ENCODE measurements around the gene ZC3H12A. TPM values are rescaled to one million over a fixed set of nuclear protein-coding genes. Genes with fewer than 3 reads are reported as not detected.

The ZC3H12A gene
- total RNA-seq, 6 experiments from 2014 or later = 5.6 to 7.0 (median 6.3) TPM

DNA sequence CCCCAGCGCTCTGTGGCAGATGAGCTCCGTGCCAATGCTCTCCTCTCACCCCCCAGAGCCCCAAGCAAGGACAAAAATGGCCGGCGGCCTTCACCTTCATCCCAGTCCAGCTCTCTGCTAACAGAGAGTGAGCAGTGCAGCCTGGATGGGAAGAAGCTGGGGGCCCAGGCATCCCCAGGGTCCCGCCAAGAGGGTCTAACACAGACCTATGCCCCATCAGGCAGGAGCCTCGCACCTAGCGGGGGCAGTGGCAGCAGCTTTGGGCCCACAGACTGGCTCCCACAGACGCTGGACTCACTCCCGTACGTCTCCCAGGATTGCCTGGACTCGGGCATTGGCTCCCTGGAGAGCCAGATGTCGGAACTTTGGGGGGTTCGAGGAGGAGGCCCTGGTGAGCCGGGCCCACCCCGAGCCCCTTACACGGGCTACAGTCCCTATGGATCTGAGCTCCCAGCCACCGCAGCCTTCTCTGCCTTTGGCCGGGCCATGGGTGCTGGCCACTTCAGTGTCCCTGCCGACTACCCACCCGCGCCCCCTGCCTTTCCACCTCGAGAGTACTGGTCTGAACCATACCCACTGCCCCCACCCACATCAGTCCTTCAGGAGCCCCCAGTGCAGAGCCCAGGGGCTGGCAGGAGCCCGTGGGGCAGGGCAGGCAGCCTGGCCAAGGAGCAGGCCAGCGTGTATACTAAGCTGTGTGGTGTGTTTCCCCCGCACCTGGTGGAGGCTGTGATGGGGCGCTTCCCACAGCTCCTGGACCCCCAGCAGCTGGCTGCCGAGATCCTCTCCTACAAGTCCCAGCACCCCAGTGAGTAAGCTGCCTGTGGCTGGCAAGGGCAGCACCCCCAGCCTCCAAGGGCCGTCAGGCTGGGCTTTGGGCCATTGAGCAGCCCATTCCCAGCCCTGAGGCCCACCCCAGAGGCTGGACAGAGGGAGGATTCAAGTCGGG is 8.7 kb downstream of the ZC3H12A start:
- Mint-ChIP-seq H3K36me3 (ENCODE audit: low read depth) (peaks cover 20% of the 10 kb centered on the region), H3K9me3 (no peaks in the 10 kb centered on the region), H3K4me3 (no peak overlapping the region), H3K27ac (peak overlapping the region; percentile 49; the same call in 1 of the 2 replicates), H3K27me3 (ENCODE audit: insufficient read depth) (peaks cover 8% of the 10 kb centered on the region), H3K4me1 (ENCODE audit: low read depth) (peaks cover 51% of the 10 kb centered on the region)
- no peak for TF ChIP-seq CTCF (IDR thresholded peaks at IDR 0.05)
- no peak for DNase-seq

GRCh38 chr1:37483785-37484184 is 9.4 kb downstream of the ZC3H12A start:
- Mint-ChIP-seq H3K9me3 (no peaks in the 10 kb centered on the region), H3K27ac (peak overlapping the region; percentile 63), H3K4me3 (no peak overlapping the region), H3K4me1 (ENCODE audit: low read depth) (peaks cover 44% of the 10 kb centered on the region), H3K36me3 (ENCODE audit: low read depth) (peaks cover 16% of the 10 kb centered on the region), H3K27me3 (ENCODE audit: insufficient read depth) (peaks cover 8% of the 10 kb centered on the region)
- TF ChIP-seq CTCF (IDR thresholded peaks at IDR 0.05) = no peak
- DNase-seq = no peak

DNA sequence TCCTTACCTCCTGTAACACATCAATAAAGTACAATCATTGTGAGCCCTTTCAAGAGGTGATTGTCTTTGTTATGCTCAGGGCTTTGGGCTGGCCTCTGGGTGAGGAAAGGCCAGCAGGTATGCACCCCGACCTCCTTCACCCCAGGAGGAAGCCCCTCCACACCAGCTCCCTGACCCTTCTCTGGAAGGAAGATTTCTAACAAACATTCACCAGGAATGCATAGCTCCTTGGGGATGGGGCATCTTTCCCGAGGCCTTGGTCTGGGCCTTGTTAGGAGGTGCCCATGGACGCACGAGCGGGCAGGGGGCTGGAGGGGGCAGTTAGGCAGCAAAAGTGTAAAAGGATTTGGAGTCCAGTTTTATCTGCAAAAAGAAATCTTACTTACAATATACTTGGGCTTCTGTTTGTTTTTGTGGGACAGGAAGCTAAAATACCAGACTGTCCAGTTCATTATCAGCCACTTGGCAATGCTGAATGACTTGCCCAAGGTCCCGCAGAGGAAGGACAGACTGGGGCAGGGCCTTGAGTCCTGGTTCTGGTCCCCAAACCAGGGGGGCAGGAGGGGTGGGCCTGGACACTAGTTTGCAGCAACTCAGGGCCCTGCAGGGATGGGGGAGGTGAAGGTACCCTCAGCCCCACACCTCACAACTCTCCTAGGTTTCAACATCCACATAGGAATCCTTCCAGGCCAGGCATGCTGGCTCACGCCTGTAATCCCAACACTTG is 10.1 kb downstream of the ZC3H12A start:
- H3K36me3 Mint-ChIP-seq (ENCODE audit: low read depth) = peaks cover 16% of the 10 kb centered on the region
- no peak overlapping the region for H3K4me3 Mint-ChIP-seq
- peaks cover 37% of the 10 kb centered on the region for H3K4me1 Mint-ChIP-seq (ENCODE audit: low read depth)
- H3K27ac Mint-ChIP-seq = peak overlapping the region; percentile 63
- H3K27me3 Mint-ChIP-seq (ENCODE audit: insufficient read depth) = peaks cover 8% of the 10 kb centered on the region
- no peak for TF ChIP-seq CTCF (IDR thresholded peaks at IDR 0.05)
- no peaks in the 10 kb centered on the region for H3K9me3 Mint-ChIP-seq
- no peak for DNase-seq

DNA sequence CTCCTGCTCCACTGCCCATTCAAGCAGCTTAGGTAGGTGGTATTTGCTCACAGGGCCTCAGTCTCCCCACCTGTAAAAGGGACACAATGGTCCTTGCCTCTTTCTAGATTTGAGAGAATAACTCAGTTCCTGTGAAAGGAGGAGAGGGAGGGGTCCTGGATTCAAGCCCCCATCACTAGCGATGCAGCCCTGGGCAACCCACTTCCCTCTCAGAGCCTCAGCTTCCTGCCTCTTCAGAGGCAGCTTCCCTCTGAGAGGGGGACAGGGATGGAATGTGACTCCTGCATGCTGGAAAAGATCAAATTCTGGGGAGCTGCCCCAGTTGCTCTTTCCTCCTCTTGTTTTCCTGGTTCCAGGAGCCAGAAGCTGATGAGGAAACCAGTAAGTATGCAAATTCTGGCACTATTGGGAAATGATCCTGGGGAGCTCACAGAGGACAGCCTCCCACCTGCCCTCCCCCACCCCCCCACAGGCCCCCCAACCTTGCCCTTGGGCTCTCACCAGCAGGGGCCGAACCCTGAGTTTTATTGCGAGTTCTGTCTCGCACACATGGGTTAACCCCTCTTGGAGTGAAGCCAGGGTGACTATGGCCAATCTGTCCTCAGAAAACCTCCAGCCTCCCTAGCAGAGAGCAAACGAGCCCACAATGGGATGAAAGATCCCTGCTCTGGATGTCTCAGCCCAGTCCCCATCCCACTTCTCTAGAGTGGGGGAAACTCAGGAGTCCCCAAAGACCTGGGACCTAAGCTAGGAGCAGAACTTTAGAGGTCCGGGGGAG is 11.7 kb downstream of the ZC3H12A start:
- DNase-seq = no peak
- H3K27me3 Mint-ChIP-seq (ENCODE audit: insufficient read depth) = peaks cover 8% of the 10 kb centered on the region
- H3K9me3 Mint-ChIP-seq = no peaks in the 10 kb centered on the region
- H3K36me3 Mint-ChIP-seq (ENCODE audit: low read depth) = peaks cover 20% of the 10 kb centered on the region
- no peak overlapping the region for H3K4me3 Mint-ChIP-seq
- TF ChIP-seq CTCF (IDR thresholded peaks at IDR 0.05) = no peak
- H3K4me1 Mint-ChIP-seq (ENCODE audit: low read depth) = peaks cover 33% of the 10 kb centered on the region
- H3K27ac Mint-ChIP-seq = peak overlapping the region; percentile 80

All from HFFc6 (cell line).